Measurements from ENCODE around the gene RRAD. TPM values are rescaled to one million over a fixed set of nuclear protein-coding genes. Genes with fewer than 3 reads are reported as not detected.

RRAD gene
- total and polyA plus RNA-seq, 2 of the 4 experiments (the other 2 are of a cell fraction) = 1.3 to 2.1 TPM

GRCh38 chr16:66918355-66918754 is 7.0 kb downstream of the RRAD start:
- H3K27ac ChIP-seq (ENCODE audit: insufficient read depth, low read length) = no peak overlapping the region
- no peak overlapping the region for H3K9ac ChIP-seq (ENCODE audit: low read depth, low read length)
- H3K56ac ChIP-seq (ENCODE audit: extremely low read depth, insufficient read depth, low read length) = no peak overlapping the region
- H2AFZ ChIP-seq (replicated peaks; ENCODE audit: low read length, poor library complexity) = no peak overlapping the region
- no peak overlapping the region for H4K8ac ChIP-seq (ENCODE audit: low read depth in 2 of 2, low read length in 2 of 2)
- TF ChIP-seq RCOR1 (IDR thresholded peaks at IDR 0.05; ENCODE audit: insufficient replicate concordance, low read length) (no peak), CEBPB (IDR thresholded peaks at IDR 0.05; ENCODE audit: low read depth, low read length) (no peak), POLR2A (IDR thresholded peaks at IDR 0.05; ENCODE audit: low read depth, low read length) (no peak), MAFK (IDR thresholded peaks at IDR 0.05; ENCODE audit: low read depth, low read length) (no peak), RFX5 (IDR thresholded peaks at IDR 0.05; ENCODE audit: low read depth, low read length) (no peak), USF2 (IDR thresholded peaks at IDR 0.05; ENCODE audit: low read depth, low read length) (no peak), CTCF (conservative IDR thresholded peaks at IDR 0.05; ENCODE audit: low read depth, low read length) (no peak), MXI1 (IDR thresholded peaks at IDR 0.05; ENCODE audit: borderline replicate concordance, low read depth, low read length) (no peak), NFE2L2 (IDR thresholded peaks at IDR 0.05; ENCODE audit: low read depth, low read length) (no peak), FOS (IDR thresholded peaks at IDR 0.05; ENCODE audit: low read depth, low read length) (no peak), CHD1 (IDR thresholded peaks at IDR 0.05; ENCODE audit: low read depth, low read length) (no peak), ELK1 (IDR thresholded peaks at IDR 0.05; ENCODE audit: borderline replicate concordance, low read depth, low read length) (no peak), SMC3 (IDR thresholded peaks at IDR 0.05; ENCODE audit: low read depth, low read length) (no peak), MAZ (IDR thresholded peaks at IDR 0.05; ENCODE audit: borderline replicate concordance, low read depth, low read length) (no peak), BHLHE40 (IDR thresholded peaks at IDR 0.05; ENCODE audit: low read depth, low read length) (no peak), RAD21 (IDR thresholded peaks at IDR 0.05; ENCODE audit: low read length) (no peak)
- H2AK9ac ChIP-seq (replicated peaks; ENCODE audit: low read depth, low read length, poor library complexity) = no peak overlapping the region
- no peak overlapping the region for H2BK20ac ChIP-seq (ENCODE audit: low read depth, low read length)
- no peaks in the 10 kb centered on the region for H3K79me1 ChIP-seq (ENCODE audit: low read depth in 1 of 2, low read length in 2 of 2)
- no peaks in the 10 kb centered on the region for H3K9me3 ChIP-seq (ENCODE audit: control insufficient read depth, insufficient read depth, low read length)
- no peak overlapping the region for H2AK5ac ChIP-seq (ENCODE audit: low read depth, low read length)
- no peak overlapping the region for H2BK120ac ChIP-seq (ENCODE audit: low read depth, low read length)
- no peaks in the 10 kb centered on the region for H3K9me1 ChIP-seq (ENCODE audit: insufficient read depth, low read length)
- CTCF ChIA-PET = interaction anchor here (1.4 kb wide), 2 partner anchors 9 to 10 kb away, joined by 3 to 4 read pairs; no protein-coding TSS in a partner anchor
- no peak overlapping the region for H4K5ac ChIP-seq (ENCODE audit: low read depth, low read length)
- in situ Hi-C loops (cut with MboI; ENCODE audit: low sequenced_read_pairs) = no loop called here
- no peak overlapping the region for H2BK5ac ChIP-seq (ENCODE audit: low read depth, low read length, poor library complexity, severe bottlenecking)
- DNase-seq = no peak
- no peaks in the 10 kb centered on the region for H4K20me1 ChIP-seq (ENCODE audit: insufficient read depth, low read length)
- H3K4me2 ChIP-seq (ENCODE audit: low read depth, low read length) = no peak overlapping the region
- ATAC-seq (ENCODE audit: low read depth) = no peak
- H4K91ac ChIP-seq (ENCODE audit: insufficient read depth, low read depth, low read length) = no peak overlapping the region
- no peak overlapping the region for H3K4me3 ChIP-seq (ENCODE audit: insufficient read depth, low read depth, low read length)
- intact Hi-C loops (cut with micrococcal nuclease) = no loop called here
- no peak overlapping the region for H3K23ac ChIP-seq (ENCODE audit: low read depth, low read length)
- H2BK15ac ChIP-seq (ENCODE audit: low read depth, low read length) = no peak overlapping the region
- H3K18ac ChIP-seq (ENCODE audit: low read depth, low read length) = no peak overlapping the region
- POLR2A ChIA-PET (ENCODE audit: unreplicated experiment) = no interaction called here
- H3K27me3 ChIP-seq (ENCODE audit: control insufficient read depth, insufficient read depth, low read length) = peaks cover 43% of the 10 kb centered on the region
- peaks cover 3% of the 10 kb centered on the region for H3K4me1 ChIP-seq (ENCODE audit: control insufficient read depth, insufficient read depth, low read length)
- no peak overlapping the region for H3K14ac ChIP-seq (replicated peaks; ENCODE audit: low read depth, low read length)
- dilution Hi-C loops (cut with HindIII; ENCODE audit: low sequenced_read_pairs, unreplicated experiment) = no loop called here
- BruUV-seq (replicated peaks) = no TSS peak
- H3K36me3 ChIP-seq (ENCODE audit: control insufficient read depth, insufficient read depth, low read length) = no peaks in the 10 kb centered on the region
- no peak overlapping the region for H3K4ac ChIP-seq (ENCODE audit: low read depth, low read length)
- WGBS, 2 experiments (ENCODE audit: extremely low coverage in 2 of 2, insufficient read length in 1 of 2) = 90% methylated on average over 4 of the region's 6 CpGs; no CpG with 5 or more reads in 1 of the 2 experiments

All from IMR-90 (cell line).